HG02943 (cell line): Measurements from ENCODE around the gene LURAP1L.

Experiments
- ATAC-seq: cut with Tn5 transposase; IDR thresholded peaks from one replicate; pipeline ENCODE4 v1.9.1; 2021; ENCODE audit warnings: mild to moderate bottlenecking, low read depth, moderate library complexity; ENCODE audit not compliant: unreplicated experiment

The LURAP1L gene, protein sequence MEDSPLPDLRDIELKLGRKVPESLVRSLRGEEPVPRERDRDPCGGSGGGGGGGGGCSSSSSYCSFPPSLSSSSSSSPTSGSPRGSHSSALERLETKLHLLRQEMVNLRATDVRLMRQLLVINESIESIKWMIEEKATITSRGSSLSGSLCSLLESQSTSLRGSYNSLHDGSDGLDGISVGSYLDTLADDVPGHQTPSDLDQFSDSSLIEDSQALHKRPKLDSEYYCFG

DNA sequence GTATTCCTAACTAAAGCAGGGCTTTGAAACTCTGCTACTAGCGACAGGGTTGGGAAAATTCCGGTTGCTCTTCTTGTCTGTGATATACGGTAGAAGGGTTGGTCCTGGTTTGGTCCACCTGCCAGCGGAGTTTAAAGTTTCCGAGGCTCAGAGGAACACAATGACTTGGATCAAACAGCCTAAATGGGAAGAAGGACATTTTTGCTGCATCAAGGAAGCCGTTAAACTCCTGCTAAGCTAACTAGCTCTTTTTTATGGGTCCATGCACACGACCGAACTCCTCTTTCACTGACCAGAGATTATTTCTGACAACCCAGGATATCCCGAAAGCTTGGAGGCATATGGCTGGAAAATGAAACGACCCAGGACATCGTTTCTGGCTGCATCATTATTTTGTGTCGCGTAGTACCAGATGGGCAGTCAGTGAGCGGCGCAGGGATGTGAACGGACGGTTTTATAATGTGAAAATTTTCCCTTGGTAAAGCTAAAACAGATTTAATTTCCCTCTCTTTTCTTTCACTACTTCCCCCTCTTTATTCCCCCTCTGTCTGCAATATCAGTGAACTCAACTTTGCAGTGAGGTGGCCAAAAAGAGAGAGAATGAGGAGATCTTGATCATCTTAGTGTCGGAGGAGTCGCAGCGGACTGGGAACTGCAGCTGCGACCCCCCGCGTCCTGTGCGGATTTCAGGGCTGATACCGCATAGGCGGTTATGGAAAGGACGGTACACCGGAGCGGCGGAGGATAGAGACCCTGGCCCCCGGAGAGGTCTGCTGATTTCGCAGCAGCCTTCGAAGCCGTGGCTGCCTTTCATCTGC is at the start of gene LURAP1L:
Gene LURAP1L, plus strand, starts transcription at position 160 of the 818 bp plus-strand sequence. CDS start 696 bp downstream, outside the sequence.
- ATAC-seq: no peak

DNA sequence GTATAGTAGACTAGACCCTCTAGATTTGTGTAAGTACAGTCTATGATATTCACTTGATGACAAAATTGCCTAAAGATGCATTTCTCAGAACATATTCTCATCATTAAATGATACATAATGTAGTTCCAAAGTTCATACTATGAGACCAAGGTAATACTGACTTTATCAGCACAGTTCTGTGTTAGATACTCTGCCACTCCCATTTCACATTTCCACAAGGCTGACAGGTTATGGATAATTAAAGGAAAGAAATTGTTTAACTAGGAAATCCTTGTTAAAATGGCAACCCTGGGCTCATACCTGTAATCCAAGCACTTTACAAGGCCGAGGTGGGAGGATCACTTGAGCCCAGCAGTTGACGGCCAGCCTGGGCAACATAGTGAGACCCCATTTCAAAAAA is 48.0 kb upstream of the LURAP1L start:
- no peak for ATAC-seq

DNA sequence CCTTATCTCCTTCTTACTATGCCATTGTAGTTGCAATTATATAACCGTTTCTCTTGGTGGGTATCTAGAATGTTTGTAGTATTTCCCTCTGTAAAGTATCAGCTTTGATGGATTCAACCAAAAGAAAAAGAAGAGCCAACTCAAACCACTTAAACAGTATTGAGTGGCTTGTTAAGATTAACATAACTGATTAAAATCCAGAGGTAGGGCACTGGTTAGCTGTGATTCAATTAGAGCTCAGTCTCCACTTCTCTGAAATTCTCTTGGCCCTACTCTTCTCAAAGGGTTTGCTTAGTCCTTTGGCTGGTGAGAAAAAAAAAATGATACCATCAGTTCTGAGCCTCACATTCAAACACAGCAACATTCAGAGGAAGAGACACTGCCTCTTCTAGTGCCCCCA is 44.6 kb upstream of the LURAP1L start:
- ATAC-seq: no peak

DNA sequence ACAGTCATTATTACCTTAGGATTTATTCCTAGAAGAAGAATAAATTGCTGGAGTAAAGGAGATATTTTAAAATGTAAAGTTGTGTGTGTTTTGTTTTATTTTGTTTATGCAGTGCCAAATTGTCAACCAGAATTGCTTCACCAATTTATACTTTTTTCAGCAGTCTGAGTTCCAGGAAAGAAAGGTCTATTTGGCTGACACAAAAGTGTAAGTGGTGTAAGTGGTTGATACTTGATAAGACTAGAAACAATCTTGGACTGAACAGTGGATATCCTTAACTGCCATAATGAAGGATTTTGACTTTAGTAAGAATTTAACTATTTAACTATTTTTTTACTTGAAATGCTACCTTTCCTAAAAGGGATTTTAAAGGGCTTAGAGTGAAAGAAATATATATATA is 43.9 kb upstream of the LURAP1L start:
- ATAC-seq: no peak

DNA sequence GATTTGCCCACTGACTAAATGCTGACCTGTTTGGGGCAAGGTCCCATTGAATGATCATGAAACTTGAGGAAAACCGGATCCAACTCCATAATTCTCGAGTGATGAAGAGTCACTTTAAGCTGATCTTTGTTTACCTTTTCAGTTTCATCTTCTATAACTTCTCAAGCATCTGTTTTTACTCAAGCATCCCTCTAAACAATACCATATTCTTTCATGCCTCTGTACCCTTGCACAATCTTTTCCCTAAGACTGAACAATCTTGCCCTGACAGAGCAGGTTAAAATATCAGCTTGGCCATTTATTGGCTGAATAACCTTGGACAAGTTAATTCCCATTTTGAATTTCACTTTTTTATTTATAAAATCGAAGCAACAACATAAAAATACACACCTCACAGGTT is 41.8 kb upstream of the LURAP1L start:
- no peak for ATAC-seq

DNA sequence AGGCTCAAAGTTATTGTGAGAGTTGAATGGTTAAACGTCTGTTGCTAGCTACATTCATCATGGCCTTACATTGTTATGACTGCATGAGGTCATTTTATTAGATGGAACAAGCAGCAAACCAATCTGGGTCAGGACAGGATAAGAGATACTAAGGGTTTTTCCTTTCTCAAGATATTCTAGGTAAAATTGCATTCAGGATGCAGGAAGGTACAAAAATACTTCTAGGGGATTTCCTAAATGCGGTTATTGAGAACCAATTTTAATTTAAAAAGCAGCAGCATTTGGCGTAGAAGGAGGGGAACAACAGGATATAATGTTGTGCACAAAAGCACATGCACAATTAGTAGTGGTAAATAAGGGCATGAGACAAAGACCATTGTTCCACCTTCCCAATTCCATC is 39.2 kb upstream of the LURAP1L start:
- no peak for ATAC-seq

DNA sequence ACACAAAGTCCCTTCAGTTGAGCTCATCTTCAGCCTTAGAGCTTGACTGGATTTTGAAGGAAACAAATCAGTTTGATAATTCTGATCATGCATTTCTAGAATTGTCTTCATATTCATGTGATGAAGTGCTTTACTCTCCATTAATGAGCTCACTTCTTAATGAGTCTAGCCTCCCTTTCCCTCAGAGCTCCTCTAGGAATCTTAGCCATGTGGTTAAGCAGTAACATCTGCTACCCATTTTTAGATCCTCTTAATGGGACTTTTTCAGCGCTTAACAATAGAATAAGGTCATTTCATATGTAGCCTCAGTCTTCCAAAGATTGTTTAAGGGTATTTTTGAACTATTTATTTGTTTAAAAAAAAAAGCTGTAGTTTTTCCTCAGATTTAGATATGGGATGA is 36.9 kb upstream of the LURAP1L start:
- no peak for ATAC-seq

DNA sequence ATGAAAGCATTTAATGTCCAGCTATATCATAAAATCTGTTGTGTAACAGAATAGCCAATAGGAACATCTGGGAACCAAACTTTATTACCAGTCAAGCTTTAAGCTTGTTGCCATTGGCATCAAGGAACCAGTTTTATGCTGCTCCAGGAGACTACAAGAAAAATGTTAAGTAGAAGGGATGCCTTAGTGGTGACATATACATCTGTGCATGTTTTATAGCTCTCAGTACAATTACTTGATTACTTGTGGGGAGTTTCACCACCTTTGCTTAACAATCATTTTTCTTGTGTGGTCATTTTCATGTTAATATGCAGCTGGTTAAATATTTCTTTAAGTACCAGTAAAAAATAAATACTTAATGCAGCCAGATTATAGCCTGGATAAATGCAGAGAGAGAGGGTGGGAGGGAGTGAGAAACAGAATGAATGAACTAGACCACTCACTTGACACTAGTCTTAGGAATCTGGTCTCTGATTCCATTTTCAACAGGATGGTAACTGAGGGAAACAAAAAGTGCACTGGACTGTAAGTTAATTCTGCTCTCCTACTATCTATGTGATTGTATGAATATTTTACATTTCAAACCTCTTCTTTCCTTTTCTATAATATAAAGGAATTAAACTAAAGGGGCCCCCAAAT is 35.7 kb upstream of the LURAP1L start:
- ATAC-seq: no peak

DNA sequence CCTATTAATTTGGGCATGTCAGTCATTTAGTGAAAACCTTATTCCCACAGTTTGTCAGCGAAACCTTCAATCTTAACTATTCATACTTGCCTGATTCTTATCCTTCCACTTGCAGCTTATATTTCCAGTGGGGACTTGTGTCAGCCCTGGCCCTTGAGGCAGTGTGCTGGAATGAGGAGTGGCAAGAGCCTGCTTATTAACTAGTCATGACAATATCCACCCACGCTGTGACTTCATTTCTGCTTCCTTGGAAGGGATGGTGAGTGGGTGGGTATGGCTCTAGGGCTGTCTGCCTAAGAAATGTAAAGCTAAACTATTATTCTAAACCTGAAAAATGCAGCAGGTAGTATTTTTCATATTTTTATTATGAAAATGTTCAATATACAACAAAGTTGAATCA is 34.0 kb upstream of the LURAP1L start:
- ATAC-seq: no peak

DNA sequence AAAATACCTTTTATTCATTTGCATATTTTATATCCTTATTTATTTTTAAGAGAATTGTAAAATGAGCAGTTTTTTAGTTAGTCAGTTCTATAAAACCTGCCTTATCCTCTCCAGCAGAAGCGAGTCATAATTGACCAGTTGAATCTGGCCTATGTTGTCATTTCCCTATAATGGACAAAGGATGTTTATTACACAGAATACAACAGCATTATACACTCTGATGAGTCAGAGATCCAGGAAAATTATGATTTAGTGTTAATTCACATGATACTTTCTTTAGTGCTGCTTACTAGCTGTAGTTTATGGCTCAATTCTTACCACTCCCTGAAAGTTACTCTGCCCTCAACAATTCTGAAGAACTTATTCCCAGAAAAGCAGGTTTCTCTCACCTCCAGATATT is 26.8 kb upstream of the LURAP1L start:
- ATAC-seq: no peak

DNA sequence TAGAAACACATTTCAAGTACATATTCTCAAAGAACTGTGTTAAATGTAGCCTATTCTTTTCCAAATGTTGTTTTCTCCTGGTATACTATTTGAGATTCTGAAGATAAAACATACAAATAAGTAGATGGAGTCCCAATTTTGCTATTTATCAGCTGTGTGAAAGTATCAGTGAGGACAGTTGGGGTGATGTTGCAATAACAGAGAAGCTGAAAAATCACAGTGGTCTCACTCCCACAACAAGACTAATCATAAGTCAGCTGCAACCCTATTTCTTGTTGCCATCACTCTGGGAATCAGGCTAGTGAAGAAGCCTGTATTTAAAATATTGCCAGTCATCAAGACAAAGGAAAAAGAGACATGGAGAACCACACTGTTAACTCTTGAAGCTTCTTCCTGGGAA is 25.9 kb upstream of the LURAP1L start:
- ATAC-seq: no peak

DNA sequence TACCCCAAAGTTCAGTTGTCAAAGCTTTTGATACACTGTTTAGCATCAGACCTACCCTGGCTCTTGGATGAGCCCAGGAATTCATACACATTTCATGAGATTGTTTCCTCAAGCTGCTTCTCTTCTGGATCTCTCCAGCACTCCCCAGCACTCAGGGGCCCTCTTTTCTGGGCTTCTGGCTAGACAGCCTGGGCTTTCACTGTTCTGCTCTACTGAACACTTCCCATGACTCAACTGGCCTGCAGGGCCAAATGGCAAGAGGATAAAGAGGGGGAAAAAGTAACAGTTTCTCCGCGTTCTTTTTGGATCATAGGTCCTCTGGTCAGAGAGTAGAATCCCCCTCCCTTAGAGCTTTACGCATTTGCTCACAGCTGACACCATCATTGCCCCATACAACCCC is 20.9 kb upstream of the LURAP1L start:
- ATAC-seq: no peak

DNA sequence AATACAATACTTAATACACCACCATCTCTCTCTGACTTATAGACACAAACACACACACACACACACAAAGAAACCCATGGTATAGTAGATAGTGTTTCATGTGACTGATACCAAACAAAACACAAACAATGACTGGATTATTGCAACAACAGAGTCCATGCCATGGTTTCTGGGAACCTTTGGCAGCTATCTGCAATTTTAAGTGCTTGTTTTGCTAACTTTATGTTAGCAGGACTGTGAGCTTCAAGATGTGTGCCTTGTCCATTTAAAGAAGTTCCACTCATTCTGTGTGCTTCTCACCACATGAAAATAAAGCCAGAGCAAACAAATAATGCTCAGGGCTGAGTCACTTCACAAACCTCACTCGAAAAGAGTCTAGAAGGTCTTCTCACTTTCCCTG is 15.1 kb upstream of the LURAP1L start:
- ATAC-seq: no peak

DNA sequence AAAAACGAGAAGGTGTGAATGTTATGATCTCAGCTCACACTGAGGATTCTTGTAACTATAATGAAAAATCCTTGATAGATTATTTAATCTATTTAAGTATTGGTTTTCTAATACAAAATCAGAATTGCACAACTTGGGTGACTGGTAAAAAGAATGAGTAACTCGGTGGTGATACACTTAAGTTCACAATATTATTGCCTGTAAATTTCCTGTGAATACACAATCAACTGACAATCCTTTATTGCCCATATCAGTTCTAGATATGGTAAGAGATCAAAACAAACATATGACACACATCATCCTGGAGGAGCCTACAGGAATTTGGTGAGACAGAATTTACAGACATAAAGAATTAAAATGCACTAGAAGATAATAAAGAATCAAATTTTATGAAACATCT is 14.1 kb upstream of the LURAP1L start:
- ATAC-seq: no peak

DNA sequence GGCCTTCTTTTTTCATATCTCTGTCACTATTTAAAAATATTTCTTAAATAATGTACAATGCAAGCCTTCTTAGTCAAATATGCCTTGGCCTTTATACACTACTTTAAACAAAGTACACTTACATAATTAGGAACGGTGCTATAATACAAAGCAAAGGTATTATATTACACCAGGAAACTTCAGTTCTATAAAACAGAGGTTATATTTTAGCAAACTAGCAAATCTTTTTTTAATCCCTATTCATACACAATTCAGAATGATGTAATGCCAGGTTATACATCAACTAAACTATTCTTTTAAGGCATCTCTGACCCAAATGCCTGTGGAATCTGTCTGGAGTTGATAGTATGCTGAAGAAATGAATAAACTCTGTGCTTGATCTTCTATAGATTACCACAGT is 10.7 kb upstream of the LURAP1L start:
- ATAC-seq: no peak

DNA sequence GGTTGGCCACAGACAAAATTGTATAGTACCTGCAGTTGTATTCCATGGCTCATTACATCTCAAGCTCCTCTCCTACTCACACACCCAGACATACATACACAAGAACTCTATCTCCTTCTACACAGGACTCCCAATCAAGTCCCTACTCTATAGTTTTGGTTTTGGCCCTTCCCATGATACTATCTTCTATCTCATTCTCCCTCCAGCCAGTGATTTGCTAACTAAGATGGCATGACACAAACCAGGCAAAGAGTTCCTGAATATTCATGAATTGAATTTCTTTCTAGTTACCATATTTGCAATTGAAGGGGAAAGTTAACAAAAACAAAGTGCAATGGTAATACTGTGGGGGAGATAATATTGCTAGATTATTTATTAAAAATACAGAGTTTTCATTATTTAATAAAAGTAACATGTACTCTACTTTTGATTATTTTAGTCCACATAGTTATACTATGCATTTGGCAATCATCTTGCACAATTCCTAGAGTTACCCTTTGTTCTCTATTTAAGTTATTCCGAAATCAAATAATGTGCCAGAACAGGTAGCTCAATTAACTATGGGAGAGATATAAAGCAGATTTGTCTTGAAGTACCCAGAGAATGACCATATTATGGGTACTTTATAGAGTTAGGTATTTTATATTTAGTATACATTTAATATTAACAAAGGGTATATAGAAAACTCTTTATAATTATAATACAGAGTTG is 9.6 kb upstream of the LURAP1L start:
- no peak for ATAC-seq

DNA sequence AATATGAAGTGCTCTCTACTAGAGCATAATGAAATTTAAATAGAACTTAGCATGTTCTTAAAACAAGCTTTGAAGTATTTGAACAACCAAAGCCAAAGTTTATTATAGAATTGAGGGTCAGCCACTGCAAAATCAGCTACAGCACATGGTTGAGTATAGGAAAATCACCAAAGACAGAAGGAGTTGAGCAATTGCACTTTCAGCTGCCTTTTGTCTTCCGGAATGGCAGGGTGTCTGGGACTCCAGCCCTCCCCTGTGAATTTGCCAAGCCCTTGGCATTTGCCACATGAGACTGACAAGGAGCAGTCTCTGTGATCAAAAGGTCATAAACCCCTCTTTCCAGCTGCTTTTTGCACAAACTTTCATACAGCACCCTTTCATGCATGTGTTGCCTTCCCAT is 8.5 kb upstream of the LURAP1L start:
- no peak for ATAC-seq

DNA sequence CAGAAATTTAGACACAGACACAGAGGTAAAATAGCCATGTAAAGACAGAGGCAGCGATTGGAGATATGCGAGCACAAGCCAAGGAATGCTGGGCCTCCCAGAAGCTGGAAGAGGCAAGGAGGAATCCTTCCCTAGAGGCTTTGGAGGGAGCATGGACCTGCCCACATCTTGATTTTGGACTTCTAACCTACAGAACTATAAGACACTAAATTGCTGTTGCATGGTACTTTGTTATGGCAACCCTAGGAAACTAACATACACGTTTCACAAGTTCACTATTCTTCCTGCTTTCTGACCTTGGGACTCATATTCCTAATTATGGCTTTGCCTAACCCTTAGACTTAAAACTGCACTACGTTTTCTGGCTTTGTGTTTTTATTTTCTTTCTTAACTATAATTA is 4.6 kb upstream of the LURAP1L start:
- ATAC-seq: no peak

DNA sequence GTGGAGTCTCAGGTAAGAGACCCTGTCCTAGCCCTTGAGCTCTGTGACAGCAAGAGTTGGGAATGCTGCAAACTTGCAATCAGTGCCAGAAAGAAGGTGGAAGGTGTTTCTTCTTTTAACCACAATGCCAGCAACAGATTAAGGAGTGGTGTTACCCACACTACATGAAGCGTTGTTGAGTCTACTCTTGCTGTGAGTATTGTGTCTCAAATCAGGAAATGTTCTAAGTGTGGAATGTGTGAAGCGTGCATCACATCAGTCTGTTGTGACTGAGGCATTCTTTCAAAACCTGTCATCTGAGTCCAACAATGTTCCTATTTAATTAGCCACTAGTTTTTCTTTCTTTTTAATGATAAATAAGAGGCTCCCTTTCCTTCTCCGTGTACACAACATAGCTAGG is 2.9 kb upstream of the LURAP1L start:
- no peak for ATAC-seq

DNA sequence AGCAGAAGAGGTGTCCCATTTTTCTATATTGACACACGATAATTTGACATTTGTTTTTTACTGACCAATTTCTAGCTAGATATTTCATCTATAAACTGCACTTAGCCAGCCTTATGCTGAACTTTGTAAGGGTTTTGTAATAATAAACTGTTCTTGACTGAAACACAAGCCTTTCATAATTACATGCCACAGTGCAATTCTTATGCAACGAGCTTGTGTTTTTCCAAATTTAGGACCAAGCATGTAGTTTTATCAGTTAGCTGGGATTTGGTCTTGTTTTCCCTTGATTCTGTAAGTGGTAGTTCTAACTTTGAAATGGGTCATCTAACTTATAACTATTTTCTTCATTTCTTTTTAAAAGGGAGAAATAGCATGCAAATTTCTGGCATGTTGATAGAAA is 1.3 kb upstream of the LURAP1L start:
- ATAC-seq: no peak
